DOHH2 (cell line): Measurements from ENCODE around the gene RGS9.

Experiments used
- EZH2phosphoT487 ChIP-seq: fragments of 200-600 bp; sonication (generic); IDR thresholded peaks from 2 replicates; pipeline ENCODE4 v1.6.1; 2017; ENCODE audit warnings: borderline replicate concordance, mild to moderate bottlenecking, antibody characterized with exemption, low read length, moderate library complexity, mixed read lengths
- TF ChIP-seq, protein P1 (sequence below): fragments of 200-600 bp; sonication (generic); IDR thresholded peaks from one replicate; pipeline ENCODE4 v1.5.1; 2014; ENCODE audit warnings: antibody characterized with exemption, mild to moderate bottlenecking, low read depth, low read length; ENCODE audit not compliant: poor library complexity, severe bottlenecking

DNA sequence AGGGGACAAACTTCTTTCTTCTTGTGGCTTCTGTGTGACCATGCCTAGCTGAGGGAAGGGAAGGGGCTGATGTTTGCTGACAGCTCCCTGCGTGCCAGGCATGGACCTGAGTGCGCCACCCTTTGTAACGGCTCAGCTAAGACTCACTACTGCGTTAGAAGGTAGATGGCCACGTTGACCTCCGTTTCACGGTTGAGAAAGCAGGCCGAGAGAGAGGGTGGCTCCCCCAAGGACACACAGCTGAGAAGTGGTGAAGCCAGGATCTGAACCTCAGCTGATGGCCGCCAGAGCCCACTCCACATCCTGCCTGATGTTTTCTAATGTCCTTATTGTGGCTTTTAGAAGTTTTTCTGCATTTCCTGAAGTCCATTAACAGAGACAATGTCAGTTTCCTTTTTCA lies 45.1 kb downstream of the RGS9 start:
- TF ChIP-seq, protein P1, sequence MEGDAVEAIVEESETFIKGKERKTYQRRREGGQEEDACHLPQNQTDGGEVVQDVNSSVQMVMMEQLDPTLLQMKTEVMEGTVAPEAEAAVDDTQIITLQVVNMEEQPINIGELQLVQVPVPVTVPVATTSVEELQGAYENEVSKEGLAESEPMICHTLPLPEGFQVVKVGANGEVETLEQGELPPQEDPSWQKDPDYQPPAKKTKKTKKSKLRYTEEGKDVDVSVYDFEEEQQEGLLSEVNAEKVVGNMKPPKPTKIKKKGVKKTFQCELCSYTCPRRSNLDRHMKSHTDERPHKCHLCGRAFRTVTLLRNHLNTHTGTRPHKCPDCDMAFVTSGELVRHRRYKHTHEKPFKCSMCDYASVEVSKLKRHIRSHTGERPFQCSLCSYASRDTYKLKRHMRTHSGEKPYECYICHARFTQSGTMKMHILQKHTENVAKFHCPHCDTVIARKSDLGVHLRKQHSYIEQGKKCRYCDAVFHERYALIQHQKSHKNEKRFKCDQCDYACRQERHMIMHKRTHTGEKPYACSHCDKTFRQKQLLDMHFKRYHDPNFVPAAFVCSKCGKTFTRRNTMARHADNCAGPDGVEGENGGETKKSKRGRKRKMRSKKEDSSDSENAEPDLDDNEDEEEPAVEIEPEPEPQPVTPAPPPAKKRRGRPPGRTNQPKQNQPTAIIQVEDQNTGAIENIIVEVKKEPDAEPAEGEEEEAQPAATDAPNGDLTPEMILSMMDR: peak; percentile 19
- TF ChIP-seq EZH2phosphoT487: no peak
